Omental fat pad (tissue), 4 donors: ENCODE results near the gene PRSS22. TPM values are rescaled to one million over a fixed set of nuclear protein-coding genes. Genes with fewer than 3 reads are reported as not detected.
A peak's percentile ranks its signal among the peaks of the same experiment; 100 is the strongest.
"Not testable (repeated sequence)": the region's sequence is repeated elsewhere in the genome, so short reads cannot be mapped to it uniquely, and the experiment has no call there.

Source experiments
- ATAC-seq: fragments of 150-250 bp; one replicate; pipeline ENCODE4 v1.9.1; 2016; ENCODE audit warnings: mild to moderate bottlenecking, moderate library complexity; ENCODE audit not compliant: low FRiP score
- DNase-seq: peaks from one replicate; pipeline ENCODE4 v3.0.0-alpha.2; 2019; ENCODE audit warnings: low spot score
- total RNA-seq, 4 donors: library from RNA; depleted of rRNA; stranded (reverse); fragments of >200 nt; gene quantifications; one replicate each; pipeline ENCODE4 v1.1.0, GENCODE V29; 2016
- TF ChIP-seq, protein P1 (sequence below), 3 donors: fragments of 450-650 bp; IDR thresholded peaks; one replicate each; pipeline ENCODE4 v1.5.1; 2016 to 2017; ENCODE audit warnings: antibody characterized with exemption in 3 of 3, mild to moderate bottlenecking in 3 of 3, moderate library complexity in 2 of 3

PRSS22 gene, protein sequence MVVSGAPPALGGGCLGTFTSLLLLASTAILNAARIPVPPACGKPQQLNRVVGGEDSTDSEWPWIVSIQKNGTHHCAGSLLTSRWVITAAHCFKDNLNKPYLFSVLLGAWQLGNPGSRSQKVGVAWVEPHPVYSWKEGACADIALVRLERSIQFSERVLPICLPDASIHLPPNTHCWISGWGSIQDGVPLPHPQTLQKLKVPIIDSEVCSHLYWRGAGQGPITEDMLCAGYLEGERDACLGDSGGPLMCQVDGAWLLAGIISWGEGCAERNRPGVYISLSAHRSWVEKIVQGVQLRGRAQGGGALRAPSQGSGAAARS
- not detected for total RNA-seq

DNA sequence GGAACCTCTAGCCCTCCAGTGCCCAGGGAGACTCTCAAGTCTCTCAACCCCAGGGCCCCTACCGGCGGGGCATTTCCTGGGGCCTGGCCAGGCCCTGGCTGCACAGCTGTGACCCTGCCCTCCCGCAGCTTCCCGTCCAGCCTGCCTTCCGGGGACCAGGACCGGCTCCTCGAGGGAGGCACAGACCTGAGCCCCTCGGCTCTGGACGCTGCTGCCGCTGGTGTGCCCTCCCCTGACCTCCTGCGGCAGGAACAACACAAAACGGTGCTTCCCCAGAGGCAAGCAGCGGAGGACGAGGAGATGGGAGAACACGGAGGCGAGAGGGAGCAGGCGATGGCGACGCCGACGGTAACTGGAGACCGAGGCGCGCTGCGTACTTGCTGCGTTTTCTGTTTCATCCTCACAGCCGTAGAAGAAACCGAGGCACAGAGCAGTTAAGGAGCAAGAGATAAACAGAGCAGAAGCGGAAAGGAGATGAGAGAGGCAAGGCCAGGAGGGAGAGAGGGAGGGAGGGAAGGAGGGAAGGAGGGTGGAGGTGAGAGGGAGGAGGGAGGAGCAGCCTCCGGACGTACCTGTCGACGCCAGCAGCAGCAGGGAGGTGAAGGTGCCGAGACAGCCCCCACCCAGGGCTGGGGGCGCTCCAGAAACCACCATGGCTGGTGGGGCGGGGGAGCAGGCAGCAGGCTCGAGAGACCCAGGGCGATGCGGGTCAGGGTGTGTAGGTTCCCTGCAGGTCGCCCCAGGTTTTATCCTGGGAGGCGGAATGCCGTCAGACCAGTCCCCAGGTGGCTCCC, at the start of gene PRSS22:
Gene PRSS22, minus strand, starts transcription at position 720 of the 794 bp plus-strand sequence. Its CDS starts 66 bp downstream, at position 654.
- TF ChIP-seq, protein P1, sequence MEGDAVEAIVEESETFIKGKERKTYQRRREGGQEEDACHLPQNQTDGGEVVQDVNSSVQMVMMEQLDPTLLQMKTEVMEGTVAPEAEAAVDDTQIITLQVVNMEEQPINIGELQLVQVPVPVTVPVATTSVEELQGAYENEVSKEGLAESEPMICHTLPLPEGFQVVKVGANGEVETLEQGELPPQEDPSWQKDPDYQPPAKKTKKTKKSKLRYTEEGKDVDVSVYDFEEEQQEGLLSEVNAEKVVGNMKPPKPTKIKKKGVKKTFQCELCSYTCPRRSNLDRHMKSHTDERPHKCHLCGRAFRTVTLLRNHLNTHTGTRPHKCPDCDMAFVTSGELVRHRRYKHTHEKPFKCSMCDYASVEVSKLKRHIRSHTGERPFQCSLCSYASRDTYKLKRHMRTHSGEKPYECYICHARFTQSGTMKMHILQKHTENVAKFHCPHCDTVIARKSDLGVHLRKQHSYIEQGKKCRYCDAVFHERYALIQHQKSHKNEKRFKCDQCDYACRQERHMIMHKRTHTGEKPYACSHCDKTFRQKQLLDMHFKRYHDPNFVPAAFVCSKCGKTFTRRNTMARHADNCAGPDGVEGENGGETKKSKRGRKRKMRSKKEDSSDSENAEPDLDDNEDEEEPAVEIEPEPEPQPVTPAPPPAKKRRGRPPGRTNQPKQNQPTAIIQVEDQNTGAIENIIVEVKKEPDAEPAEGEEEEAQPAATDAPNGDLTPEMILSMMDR (IDR thresholded peaks at IDR 0.05) = no peak
- ATAC-seq (no peak), DNase-seq (no peak)

DNA sequence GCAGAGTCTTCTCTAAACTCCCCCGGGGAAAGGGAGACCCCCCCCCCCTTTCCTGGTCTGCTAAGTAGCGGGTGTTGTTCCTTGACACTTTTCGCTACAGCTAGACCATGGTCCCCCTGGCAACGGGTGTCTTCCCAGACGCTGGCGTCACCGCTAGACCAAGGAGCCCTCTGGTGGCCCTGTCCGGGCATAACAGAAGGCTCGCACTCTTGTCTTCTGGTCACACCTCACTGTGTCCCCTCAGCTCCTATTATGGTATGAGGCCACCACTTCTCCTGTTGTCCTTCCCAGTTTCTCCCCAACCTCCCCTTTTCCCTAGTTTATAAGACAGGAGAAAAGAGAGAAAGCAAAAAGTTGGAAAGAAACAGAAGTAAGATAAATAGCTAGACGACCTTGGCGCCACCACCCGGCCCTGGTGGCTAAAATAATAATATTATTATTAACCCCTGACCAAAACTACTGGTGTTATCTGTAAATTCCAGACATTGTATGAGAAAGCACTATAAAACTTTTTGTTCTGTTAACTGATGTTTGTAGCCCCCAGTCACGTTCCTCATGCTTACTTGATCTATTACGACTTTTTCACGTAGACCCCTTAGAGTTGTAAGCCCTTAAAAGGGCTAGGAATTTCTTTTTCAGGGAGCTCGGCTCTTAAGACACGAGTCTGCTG, 49.2 kb upstream of the PRSS22 start:
- not testable (repeated sequence) for DNase-seq

DNA sequence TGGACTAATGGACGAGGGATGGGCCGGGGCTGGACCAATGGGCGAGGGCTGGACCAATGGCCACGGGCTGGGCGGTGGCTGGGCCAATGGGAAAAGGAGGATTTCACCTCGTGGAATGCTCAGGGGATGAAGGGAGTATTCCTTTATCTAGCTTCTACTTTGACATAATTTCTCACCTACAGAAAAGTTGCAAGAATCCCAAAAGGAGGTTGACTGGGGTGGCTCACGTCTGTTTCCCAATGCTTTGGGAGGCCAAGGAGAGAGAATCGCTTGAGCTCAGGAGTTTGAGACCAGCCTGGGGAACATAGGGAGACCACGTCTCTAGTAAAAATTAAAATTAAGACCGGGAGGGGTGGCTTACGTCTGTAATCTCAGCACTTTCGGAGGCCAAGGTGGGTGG, 48.0 kb upstream of the PRSS22 start:
- TF ChIP-seq, protein P1 (IDR thresholded peaks at IDR 0.05) = no peak
- no peak for ATAC-seq
- no peak for DNase-seq

More for the DNA sequence above, 49.2 kb upstream of the PRSS22 start:
- TF ChIP-seq, protein P1 (IDR thresholded peaks at IDR 0.05) = peak in 1 of 3 donors; percentile 5
- ATAC-seq = not testable (repeated sequence)

DNA sequence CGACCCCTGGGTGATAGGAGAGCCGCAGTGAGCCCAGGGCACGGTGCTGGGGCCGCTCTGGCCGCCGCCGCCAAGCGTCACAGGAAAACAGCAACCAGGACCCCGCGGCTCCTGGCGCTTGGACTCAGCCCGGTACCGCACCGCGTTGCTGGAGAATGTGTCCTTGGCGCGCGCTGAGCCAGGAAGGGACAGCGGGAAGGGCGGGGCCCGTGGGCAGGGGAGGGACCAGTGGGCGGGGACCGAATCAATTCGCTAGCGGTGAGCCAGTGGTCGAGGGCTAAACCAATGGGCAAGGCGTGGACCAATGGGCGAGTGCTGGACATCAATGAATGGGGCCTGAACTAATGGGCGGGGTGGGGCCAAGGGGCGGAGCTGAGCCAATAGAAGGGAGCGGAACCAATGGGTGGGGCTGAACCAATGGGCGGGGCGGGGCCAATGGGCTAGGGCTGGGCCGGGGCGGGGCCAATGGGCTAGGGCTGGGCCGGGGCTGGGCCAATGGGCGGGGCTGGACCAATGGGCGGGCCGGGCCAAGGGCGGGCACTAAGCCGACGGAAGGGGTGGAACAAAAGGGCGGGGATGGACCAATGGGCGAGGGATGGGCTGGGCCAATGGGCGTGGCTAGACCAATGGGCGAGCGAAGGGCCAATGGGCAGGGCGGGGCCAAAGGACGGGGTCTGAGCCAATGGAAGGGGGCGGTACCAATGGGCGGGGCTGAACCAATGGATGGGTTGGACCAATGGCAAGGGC, 47.4 kb upstream of the PRSS22 start:
- TF ChIP-seq, protein P1 (IDR thresholded peaks at IDR 0.05) = no peak

DNA sequence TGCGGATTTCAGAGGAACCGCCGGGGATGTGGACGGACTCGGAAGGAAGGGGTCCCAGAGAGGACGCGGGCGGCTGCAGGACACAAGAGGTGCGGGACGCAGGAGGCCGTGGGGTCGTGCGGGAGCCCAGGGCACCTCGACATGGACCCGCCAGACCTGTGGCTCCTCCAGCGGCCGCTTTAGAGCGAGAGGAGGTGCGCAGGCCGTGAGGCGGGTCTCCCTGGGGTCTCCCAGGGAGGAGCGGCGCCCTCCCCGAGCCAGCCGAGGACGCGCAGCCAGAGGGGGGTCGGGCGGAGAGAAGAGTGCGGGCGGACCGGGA, 46.9 kb upstream of the PRSS22 start:
- TF ChIP-seq, protein P1 (IDR thresholded peaks at IDR 0.05) = no peak
- ATAC-seq (peak; percentile 0), DNase-seq (no peak)

More for the DNA sequence above, 47.4 kb upstream of the PRSS22 start:
- DNase-seq (peak; percentile 99), ATAC-seq (peak; percentile 97)

DNA sequence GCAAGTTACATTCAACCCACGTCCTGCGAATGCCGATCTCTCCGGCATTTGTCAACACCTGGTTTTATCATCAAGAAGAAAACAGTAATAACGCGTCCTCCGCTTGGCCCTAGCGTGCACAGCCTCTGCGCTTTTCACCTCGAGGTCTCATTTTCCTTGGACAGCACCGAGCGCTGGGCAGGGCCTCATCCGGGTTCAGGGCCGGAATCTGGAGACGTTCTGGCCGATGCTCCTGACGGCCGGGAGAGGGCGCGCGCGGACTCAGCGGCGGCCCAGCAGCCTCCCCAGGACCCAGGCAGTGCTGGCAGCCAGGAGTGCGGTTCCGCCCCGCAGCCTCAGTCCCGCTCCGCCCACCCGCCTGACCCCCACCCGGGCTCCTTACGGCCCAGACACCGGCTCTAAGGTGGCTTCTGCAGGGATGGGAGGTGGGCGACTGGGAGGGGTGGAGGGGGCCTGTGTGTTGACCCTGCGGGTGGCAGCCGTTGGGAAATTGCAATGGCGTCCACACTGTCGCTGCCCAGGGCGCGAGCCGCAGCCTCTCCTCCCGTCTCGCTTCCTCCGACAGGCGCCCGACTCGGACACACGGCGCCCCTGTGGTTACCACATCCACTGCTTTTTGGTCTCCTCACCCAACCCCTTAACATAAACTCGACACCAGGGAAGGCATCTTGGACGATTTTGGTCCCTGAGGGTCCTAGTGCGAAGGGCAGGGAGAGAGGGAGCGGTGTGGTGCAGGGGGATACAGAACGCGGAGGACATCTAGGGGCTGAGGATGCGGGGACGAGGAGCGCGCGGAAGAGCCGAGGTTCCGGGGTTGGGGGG, 46.3 kb upstream of the PRSS22 start:
- peak; percentile 66 for ATAC-seq

More for the DNA sequence above, 46.3 kb upstream of the PRSS22 start:
- TF ChIP-seq, protein P1 (IDR thresholded peaks at IDR 0.05) = peak in 1 of 3 donors; percentile 43
- DNase-seq = peak; percentile 44
